Measurements from ENCODE around the gene RORC.
"Not testable (repeated sequence)": the region's sequence is repeated elsewhere in the genome, so short reads cannot be mapped to it uniquely, and the experiment has no call there.

Gene RORC

DNA sequence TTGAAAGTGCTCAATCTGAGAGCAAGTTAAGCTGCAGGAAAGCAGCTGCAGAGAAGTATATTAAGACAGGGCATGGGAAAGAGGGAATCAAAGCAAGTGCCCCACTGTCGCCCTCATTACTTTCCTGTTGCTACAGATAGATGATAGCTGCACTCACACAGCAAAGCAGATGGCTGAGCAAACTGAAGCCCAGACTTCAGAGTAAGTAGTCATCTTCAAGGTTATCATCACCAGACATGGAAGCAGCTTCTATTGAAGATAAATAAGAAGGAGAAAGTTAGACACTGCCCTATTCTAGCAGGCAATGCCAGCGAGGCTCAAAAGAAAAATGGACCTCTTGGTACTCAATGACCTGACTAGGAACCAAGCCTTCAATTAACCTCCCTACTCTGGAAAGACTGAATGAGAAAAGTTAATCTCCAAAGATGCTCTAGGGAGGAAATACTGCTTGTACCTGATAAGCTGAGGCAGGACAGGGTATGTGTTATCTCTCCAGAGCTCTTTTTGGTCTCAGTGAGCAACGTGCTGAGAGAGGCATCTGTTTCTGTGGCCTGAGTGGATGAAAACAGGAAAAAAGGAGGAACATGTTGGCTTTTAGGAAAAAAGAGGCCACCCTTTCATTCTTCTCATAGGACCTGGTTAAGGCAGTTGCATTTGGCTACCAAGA, 57.2 kb downstream of the RORC start:
- DNase-seq (ENCODE audit: insufficient read length, low spot score) (no peak), FAIRE-seq (no peak)
- TF ChIP-seq POU2F2 (IDR thresholded peaks at IDR 0.05; ENCODE audit: low read depth, low read length) (no peak), POLR2A (IDR thresholded peaks at IDR 0.05; ENCODE audit: low read depth, low read length) (no peak), SPI1 (IDR thresholded peaks at IDR 0.05; ENCODE audit: low read depth, low read length) (no peak), POLR2AphosphoS5 (IDR thresholded peaks at IDR 0.05; ENCODE audit: low read depth, low read length) (no peak), PAX5 (IDR thresholded peaks at IDR 0.05; ENCODE audit: insufficient read depth, low read length, severe bottlenecking) (no peak), TAF1 (IDR thresholded peaks at IDR 0.05; ENCODE audit: low read depth, low read length) (no peak)

DNA sequence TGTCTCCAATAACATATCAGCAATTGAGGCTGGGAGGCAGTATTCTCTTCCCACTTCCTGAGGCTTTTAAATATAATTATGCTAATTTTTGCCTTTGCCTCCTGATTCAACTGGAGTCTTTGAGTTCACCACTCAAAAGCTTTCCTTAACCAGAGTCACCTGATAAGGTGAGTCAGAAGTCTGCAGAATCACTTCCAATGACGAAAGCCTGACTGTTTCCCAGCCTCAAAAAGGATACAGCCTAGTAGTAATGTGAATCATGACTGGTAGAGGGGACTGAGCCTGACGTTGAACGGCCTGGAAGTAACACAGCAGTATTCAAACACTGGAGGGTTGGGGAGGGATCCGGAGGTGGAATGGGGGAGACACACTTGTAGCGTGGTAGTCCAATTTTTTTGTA, 57.9 kb downstream of the RORC start:
- DNase-seq (ENCODE audit: insufficient read length, low spot score) (no peak), FAIRE-seq (no peak)
- TF ChIP-seq TAF1 (IDR thresholded peaks at IDR 0.05; ENCODE audit: low read depth, low read length) (no peak), POU2F2 (IDR thresholded peaks at IDR 0.05; ENCODE audit: low read depth, low read length) (no peak), POLR2AphosphoS5 (IDR thresholded peaks at IDR 0.05; ENCODE audit: low read depth, low read length) (no peak), PAX5 (IDR thresholded peaks at IDR 0.05; ENCODE audit: insufficient read depth, low read length, severe bottlenecking) (no peak), SPI1 (IDR thresholded peaks at IDR 0.05; ENCODE audit: low read depth, low read length) (no peak), POLR2A (IDR thresholded peaks at IDR 0.05; ENCODE audit: low read depth, low read length) (no peak)

DNA sequence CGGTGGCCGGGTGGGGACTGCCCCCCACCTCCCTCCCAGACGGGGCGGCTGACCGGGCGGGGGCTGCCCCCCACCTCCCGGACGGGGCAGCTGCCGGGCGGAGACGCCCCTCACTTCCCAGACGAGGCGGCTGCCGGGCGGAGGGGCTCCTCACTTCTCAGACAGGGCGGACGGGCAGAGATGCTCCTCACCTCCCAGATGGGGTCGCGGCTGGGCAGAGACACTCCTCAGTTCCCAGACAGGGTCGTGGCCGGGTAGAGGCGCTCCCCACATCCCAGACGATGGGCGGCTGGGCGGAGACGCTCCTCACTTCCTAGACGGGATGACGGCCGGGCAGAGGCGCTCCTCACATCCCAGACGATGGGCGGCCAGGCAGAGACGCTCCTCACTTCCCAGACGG, 62.3 kb downstream of the RORC start:
- DNase-seq (ENCODE audit: insufficient read length, low spot score); FAIRE-seq: not testable (repeated sequence)

DNA sequence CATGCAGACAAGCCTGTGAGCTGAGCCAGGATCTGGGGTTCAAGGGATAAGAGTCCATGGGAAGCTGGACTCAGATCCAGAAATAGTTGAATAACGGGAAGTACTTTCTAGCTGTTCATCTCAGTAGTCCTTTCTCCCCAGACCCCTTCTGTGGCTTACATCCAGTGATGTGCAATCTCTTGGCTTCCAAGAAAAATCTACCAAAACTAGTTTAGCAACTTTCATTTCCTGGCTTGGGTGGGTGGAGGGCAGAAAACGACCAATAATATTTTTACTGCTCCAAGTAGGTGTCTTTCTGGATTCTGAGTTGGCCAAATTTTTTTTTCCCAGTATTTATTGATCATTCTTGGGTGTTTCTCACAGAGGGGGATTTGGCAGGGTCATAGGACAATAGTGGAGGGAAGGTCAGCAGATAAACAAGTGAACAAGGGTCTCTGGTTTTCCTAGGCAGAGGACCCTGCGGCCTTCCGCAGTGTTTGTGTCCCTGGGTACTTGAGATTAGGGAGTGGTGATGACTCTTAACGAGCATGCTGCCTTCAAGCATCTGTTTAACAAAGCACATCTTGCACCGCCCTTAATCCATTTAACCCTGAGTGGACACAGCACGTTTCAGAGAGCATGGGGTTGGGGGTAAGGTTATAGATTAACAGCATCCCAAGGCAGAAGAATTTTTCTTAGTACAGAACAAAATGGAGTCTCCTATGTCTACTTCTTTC, 63.1 kb downstream of the RORC start:
- DNase-seq (ENCODE audit: insufficient read length, low spot score); FAIRE-seq: not testable (repeated sequence)

DNA sequence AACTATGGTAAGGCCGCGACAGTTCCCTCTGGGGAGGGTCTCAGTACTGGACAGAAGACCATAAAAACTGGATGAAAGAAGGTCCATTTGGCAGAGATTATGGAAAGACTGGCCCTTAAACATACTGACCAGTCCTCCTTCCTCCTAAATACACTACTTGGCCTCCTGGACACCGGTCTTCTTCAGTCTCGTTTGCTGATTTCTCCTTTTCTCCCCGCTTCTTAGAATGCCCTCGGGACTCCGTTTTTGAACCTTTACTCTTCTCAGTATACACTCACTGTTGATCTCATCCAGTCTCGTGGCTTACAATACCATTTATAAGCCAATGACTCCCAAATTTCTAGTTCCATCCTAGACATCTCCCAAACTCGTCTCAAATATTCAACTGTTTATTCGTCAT, 67.6 kb downstream of the RORC start:
- DNase-seq (ENCODE audit: insufficient read length, low spot score) (no peak), FAIRE-seq (no peak)
- TF ChIP-seq PAX5 (IDR thresholded peaks at IDR 0.05; ENCODE audit: insufficient read depth, low read length, severe bottlenecking) (no peak), POLR2A (IDR thresholded peaks at IDR 0.05; ENCODE audit: low read depth, low read length) (no peak), TAF1 (IDR thresholded peaks at IDR 0.05; ENCODE audit: low read depth, low read length) (no peak), POU2F2 (IDR thresholded peaks at IDR 0.05; ENCODE audit: low read depth, low read length) (no peak), POLR2AphosphoS5 (IDR thresholded peaks at IDR 0.05; ENCODE audit: low read depth, low read length) (no peak), SPI1 (IDR thresholded peaks at IDR 0.05; ENCODE audit: low read depth, low read length) (no peak)

DNA sequence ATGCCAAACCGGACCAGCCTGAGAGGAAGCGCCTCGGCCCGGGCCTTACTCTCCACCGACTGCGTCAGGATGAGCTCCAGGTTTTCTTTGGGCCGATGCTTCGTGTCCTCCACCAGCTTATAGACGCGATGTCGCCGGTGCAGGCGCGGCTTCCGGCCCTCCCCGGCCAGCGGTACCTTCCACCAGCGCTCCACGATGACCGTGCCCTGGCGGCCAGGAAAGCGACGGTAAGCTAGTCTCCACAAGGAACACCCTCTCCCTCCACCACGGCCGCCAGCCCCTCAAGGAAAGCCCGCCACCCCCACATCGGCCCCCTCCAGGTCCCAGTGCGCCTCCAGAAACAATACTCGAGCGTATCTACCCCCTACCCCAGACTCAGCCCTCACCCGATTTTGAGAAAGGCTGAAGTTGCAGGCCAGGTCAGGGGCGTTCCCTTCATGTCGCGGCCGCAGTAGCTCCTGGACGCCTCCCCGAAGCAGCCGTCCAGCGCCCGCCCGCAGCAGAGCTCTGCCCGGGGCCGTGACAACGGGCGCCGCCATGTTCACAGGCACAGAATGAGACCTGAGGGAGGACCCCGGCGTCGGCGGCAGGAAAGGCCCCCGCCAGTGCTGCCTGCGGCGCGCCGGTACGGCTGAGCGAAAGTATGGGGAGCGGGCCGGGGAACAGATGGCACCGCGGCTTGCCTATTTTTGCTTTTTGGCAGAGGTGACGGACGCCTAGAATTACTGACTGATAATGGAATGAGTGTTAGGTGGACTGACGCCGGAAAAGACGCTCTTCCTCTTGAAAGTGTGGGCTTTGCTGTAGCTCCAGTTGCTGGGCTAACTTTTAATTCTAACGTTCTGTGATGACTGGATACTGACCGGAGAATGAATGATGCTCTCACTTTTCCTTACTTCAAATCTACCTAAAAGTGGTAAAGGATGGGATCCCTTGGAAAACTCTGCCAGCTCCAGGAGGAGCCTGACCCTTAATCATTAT, 68.4 kb downstream of the RORC start, which contains the start of gene MRPL9:
TSS of gene MRPL9 (minus strand) at position 556 of the 981 bp plus-strand sequence. CDS start at position 539, 17 bp downstream.
- TF ChIP-seq POLR2A (IDR thresholded peaks at IDR 0.05; ENCODE audit: low read depth, low read length) (peak; percentile 78), POU2F2 (IDR thresholded peaks at IDR 0.05; ENCODE audit: low read depth, low read length) (peak; percentile 29; the same call in 1 of the 2 replicates), PAX5 (IDR thresholded peaks at IDR 0.05; ENCODE audit: insufficient read depth, low read length, severe bottlenecking) (peak; percentile 22), SPI1 (IDR thresholded peaks at IDR 0.05; ENCODE audit: low read depth, low read length) (no peak), POLR2AphosphoS5 (IDR thresholded peaks at IDR 0.05; ENCODE audit: low read depth, low read length) (peak; percentile 77), TAF1 (IDR thresholded peaks at IDR 0.05; ENCODE audit: low read depth, low read length) (peak; percentile 75)
- FAIRE-seq (peak; percentile 89), DNase-seq (ENCODE audit: insufficient read length, low spot score) (peak; percentile 94)

DNA sequence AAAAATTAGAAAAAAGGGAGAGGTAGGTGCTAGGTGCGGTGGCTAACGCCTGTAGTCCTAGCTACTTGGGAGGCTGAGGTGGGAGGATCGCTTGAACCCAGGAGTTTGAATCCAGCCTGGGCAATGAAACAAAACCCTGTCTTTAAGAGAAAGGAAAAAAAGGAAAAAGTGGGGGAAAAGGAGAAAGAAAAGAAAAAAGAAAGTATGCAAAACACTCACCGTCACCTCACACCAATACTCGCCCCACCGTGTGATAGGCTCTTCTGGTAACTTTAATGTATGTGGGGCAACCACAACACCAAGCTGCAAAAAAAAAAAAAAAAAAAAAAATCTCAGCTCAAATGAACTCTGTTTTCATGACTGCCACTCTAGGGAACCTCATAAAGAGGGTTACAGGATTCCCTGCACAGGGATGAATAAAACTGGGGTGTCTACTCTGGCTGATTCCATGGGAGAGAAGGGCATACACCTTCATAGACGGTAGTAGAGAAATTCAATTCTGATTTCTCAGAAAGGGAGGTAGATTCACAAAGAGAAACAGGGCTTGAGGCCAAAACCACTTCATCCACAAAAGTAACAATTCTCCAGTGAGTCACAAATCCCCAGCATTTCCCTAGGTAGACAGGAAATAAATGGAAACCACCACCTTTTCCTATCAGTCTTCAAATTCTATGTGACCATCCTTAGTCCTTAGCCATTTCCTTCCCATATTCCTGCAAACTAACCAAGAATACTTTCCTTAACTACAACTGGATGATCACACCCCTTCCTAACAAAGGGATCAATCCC, 70.8 kb downstream of the RORC start:
- FAIRE-seq (no peak), DNase-seq (ENCODE audit: insufficient read length, low spot score) (no peak)
- TF ChIP-seq POU2F2 (IDR thresholded peaks at IDR 0.05; ENCODE audit: low read depth, low read length), result no peak
- no peak for TF ChIP-seq POLR2A (IDR thresholded peaks at IDR 0.05; ENCODE audit: low read depth, low read length)
- TF ChIP-seq TAF1 (IDR thresholded peaks at IDR 0.05; ENCODE audit: low read depth, low read length), result no peak
- TF ChIP-seq POLR2AphosphoS5 (IDR thresholded peaks at IDR 0.05; ENCODE audit: low read depth, low read length), result no peak
- no peak for TF ChIP-seq PAX5 (IDR thresholded peaks at IDR 0.05; ENCODE audit: insufficient read depth, low read length, severe bottlenecking)
- TF ChIP-seq SPI1 (IDR thresholded peaks at IDR 0.05; ENCODE audit: low read depth, low read length), result no peak

DNA sequence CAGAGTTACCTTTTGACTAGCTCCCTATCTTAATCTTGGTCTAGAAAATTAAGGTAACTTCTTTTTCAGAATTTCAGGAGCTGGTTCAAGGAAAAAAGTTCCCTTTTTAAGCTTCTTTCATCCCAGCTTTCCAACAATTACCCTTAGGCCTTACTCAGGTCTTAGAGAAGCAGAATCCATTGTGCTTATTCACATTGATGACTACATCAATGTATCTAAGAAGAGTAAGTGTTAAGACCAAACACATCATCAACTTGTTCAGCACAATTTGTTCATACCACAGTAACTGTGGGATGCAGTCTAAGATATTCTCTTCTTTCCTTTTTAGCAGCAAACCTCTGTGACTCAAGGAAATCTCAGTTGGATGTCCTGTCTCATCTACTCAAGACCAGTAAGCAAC, 72.4 kb downstream of the RORC start:
- TF ChIP-seq POLR2AphosphoS5 (IDR thresholded peaks at IDR 0.05; ENCODE audit: low read depth, low read length) (no peak), POU2F2 (IDR thresholded peaks at IDR 0.05; ENCODE audit: low read depth, low read length) (no peak), PAX5 (IDR thresholded peaks at IDR 0.05; ENCODE audit: insufficient read depth, low read length, severe bottlenecking) (no peak), TAF1 (IDR thresholded peaks at IDR 0.05; ENCODE audit: low read depth, low read length) (no peak), SPI1 (IDR thresholded peaks at IDR 0.05; ENCODE audit: low read depth, low read length) (no peak)
- FAIRE-seq, result no peak
- DNase-seq (ENCODE audit: insufficient read length, low spot score), result no peak

DNA sequence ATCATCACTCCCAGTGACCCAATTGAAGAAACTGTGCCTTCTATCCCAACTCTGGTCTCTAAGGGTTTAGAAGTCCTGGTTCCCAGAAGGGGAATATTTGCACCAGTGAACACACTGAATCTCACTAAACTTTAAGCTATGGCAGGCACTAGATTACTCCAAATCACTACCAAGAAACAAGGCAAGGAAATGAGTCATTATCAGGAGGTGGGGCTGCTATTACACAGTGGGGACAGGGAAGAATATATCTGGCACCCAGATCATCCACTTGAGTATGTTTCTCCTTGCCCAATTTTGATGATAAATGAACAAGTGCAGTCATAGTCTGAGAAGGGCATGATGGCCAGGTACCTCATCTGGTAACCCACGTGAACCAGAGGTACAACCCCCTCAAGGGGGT, 75.3 kb downstream of the RORC start:
- FAIRE-seq, result no peak
- no peak for DNase-seq (ENCODE audit: insufficient read length, low spot score)
- TF ChIP-seq SPI1 (IDR thresholded peaks at IDR 0.05; ENCODE audit: low read depth, low read length) (no peak), POLR2A (IDR thresholded peaks at IDR 0.05; ENCODE audit: low read depth, low read length) (no peak), PAX5 (IDR thresholded peaks at IDR 0.05; ENCODE audit: insufficient read depth, low read length, severe bottlenecking) (no peak), POLR2AphosphoS5 (IDR thresholded peaks at IDR 0.05; ENCODE audit: low read depth, low read length) (no peak), POU2F2 (IDR thresholded peaks at IDR 0.05; ENCODE audit: low read depth, low read length) (no peak), TAF1 (IDR thresholded peaks at IDR 0.05; ENCODE audit: low read depth, low read length) (no peak)

Data from GM12891 (cell line).